ENCODE measurements around the gene ERC2.

ERC2 gene

GRCh38 chr3:55749036-55749435 lies 719.2 kb downstream of the ERC2 start:
- DNase-seq (ENCODE audit: low read depth) = no peak
- TF ChIP-seq CTCF (conservative IDR thresholded peaks at IDR 0.05; ENCODE audit: control insufficient read depth, insufficient read depth, low read depth, low read length) = no peak
- H3K4me3 ChIP-seq (ENCODE audit: control insufficient read depth, low read depth, low read length) = no peak overlapping the region

- no peak overlapping the region for H3K4me3 ChIP-seq (ENCODE audit: control insufficient read depth, low read depth, low read length)
- peak; percentile 42 for TF ChIP-seq CTCF (conservative IDR thresholded peaks at IDR 0.05; ENCODE audit: control insufficient read depth, insufficient read depth, low read depth, low read length)
- DNase-seq (ENCODE audit: low read depth) = peak; percentile 36
Observed at GRCh38 chr3:55746808-55747413, 721.4 kb downstream of the ERC2 start.

GRCh38 chr3:55742832-55743136 lies 725.5 kb downstream of the ERC2 start:
- TF ChIP-seq CTCF (conservative IDR thresholded peaks at IDR 0.05; ENCODE audit: control insufficient read depth, insufficient read depth, low read depth, low read length) = no peak
- no peak for DNase-seq (ENCODE audit: low read depth)

GRCh38 chr3:55742022-55742831 lies 726.0 kb downstream of the ERC2 start:
- DNase-seq (ENCODE audit: low read depth) = no peak
- no peak overlapping the region for H3K4me3 ChIP-seq (ENCODE audit: control insufficient read depth, low read depth, low read length)
- no peak for TF ChIP-seq CTCF (conservative IDR thresholded peaks at IDR 0.05; ENCODE audit: control insufficient read depth, insufficient read depth, low read depth, low read length)

More at GRCh38 chr3:55742832-55743136, 725.5 kb downstream of the ERC2 start:
- H3K4me3 ChIP-seq (ENCODE audit: control insufficient read depth, low read depth, low read length) = no peak overlapping the region

GRCh38 chr3:55737186-55737585 lies 731.1 kb downstream of the ERC2 start:
- TF ChIP-seq CTCF (conservative IDR thresholded peaks at IDR 0.05; ENCODE audit: control insufficient read depth, insufficient read depth, low read depth, low read length) = no peak

GRCh38 chr3:55735976-55736375 lies 732.3 kb downstream of the ERC2 start:
- TF ChIP-seq CTCF (conservative IDR thresholded peaks at IDR 0.05; ENCODE audit: control insufficient read depth, insufficient read depth, low read depth, low read length) = no peak
- peak; percentile 13 for DNase-seq (ENCODE audit: low read depth)
- no peak overlapping the region for H3K4me3 ChIP-seq (ENCODE audit: control insufficient read depth, low read depth, low read length)

More at GRCh38 chr3:55737186-55737585, 731.1 kb downstream of the ERC2 start:
- DNase-seq (ENCODE audit: low read depth) = no peak
- no peak overlapping the region for H3K4me3 ChIP-seq (ENCODE audit: control insufficient read depth, low read depth, low read length)

Data from fibroblast of mammary gland (primary cell).